Heart left ventricle (tissue), 16 donors: ENCODE results near the gene NPM1. TPM values are rescaled to one million over a fixed set of nuclear protein-coding genes. Genes with fewer than 3 reads are reported as not detected.

Source experiments
- ATAC-seq, 4 donors: fragments of 200-7000 bp; cut with Tn5 transposase; one replicate each; pipeline ENCODE4 v1.9.1; 2020 to 2022; ENCODE audit warnings: moderate library complexity in 4 of 4, mild to moderate bottlenecking in 3 of 4, moderate number of reproducible peaks in 1 of 4
- DNase-seq, 5 donors: peaks; one replicate each; pipeline ENCODE4 v3.0.0-alpha.2; 2020
- H3K27ac ChIP-seq, 12 donors: fragments of 200-600 bp; sonication (generic) in 4 of 12; one replicate each; pipeline versions ENCODE4 v1.5.0 to v1.8.0; 2016 to 2022; ENCODE audit warnings: mild to moderate bottlenecking in 2 of 12
- H3K27me3 ChIP-seq, 9 donors: fragments of 200-600 bp; sonication (generic) in 2 of 9; one replicate each; pipeline versions ENCODE4 v1.5.1 to v1.8.0; 2016 to 2022; ENCODE audit warnings: mild to moderate bottlenecking in 3 of 9
- H3K36me3 ChIP-seq, 9 donors: fragments of 200-600 bp; sonication (generic) in 2 of 9; one replicate each; pipeline versions ENCODE4 v1.5.0 to v1.8.0; 2018 to 2022; ENCODE audit warnings: mild to moderate bottlenecking in 2 of 9
- H3K4me1 ChIP-seq, 12 donors: fragments of 200-600 bp; sonication (generic) in 4 of 12; one replicate each; pipeline versions ENCODE4 v1.5.0 to v1.8.0; 2016 to 2022; ENCODE audit warnings: mild to moderate bottlenecking in 3 of 12
- H3K4me3 ChIP-seq, 12 donors: fragments of 200-600 bp; sonication (generic) in 4 of 12; one replicate each; pipeline versions ENCODE4 v1.5.0 to v1.8.0; 2017 to 2022; ENCODE audit warnings: mild to moderate bottlenecking in 9 of 12, moderate library complexity in 4 of 12
- H3K9me3 ChIP-seq, 12 donors: fragments of 200-600 bp; sonication (generic) in 4 of 12; one replicate each; pipeline versions ENCODE4 v1.5.0 to v1.8.0; 2016 to 2022; ENCODE audit warnings: mild to moderate bottlenecking in 1 of 12
- POLR2A ChIP-seq, 2 donors: fragments of 450-650 bp; IDR thresholded peaks; one replicate each; pipeline ENCODE4 v1.6.1; 2017; ENCODE audit warnings: antibody characterized with exemption in 2 of 2, mild to moderate bottlenecking in 2 of 2, moderate library complexity in 2 of 2
- WGBS, 4 donors: extraction: QIAGEN DNeasy Blood & Tissue Kit in 2 of 4; methylation state at CpG; one replicate each; pipeline versions ENCODE4 v1.1.5 to v1.1.7; 2013 to 2018; 5-methylcytosine and 5-hydroxymethylcytosine counted together
- intact Hi-C, 10 donors: fragments of 100-400 bp; cut with DNase I; formaldehyde crosslinking; loops; one replicate each; pipeline versions ENCODE4 v1.11.1 to v1.14.2; 2022
- polyA plus RNA-seq, 2 donors: library from polyadenylated mRNA; stranded (reverse); fragments of 200-250 nt; gene quantifications; one replicate each; pipeline ENCODE4 v1.2.3, GENCODE V29; 2013
- total RNA-seq, 9 donors: library from RNA; depleted of rRNA in 2 of 9; stranded (reverse); fragments of >200 nt in 2 of 9; fragmentation: NEBNext Ultra II Directional in 3 of 9; extraction: Animal tissue kit (Norgen Biotek cat#: 25700) in 3 of 9; gene quantifications; one replicate each; pipeline versions ENCODE4 v1.1.0 to v1.2.4, GENCODE V29; 2016 to 2023
- TF ChIP-seq, protein P1 (sequence below), 12 donors: fragments of 200-600 bp; sonication (generic) in 4 of 12; IDR thresholded peaks; one replicate each; pipeline versions ENCODE4 v1.5.0 to v1.8.0; 2018 to 2022; ENCODE audit warnings: antibody characterized with exemption in 12 of 12, mild to moderate bottlenecking in 5 of 12
- donor health status: ischemic (EF 13 %, LVEDD 7.1; RV severe dilation, severe dysfunction).
- donor health status: healthy with polysubstance abuse.
- donor health status: DM: no; HTN: yes; CAD: no.
- donor health status: DM: no; HTN: no; CAD: no.
- donor health status: ischemic (EF 25% LVEDD 6.9; RV normal size, moderate dysfunction).
- donor health status: ischemic (EF 25% LVEDD 5.7; RV mildly dilated, moderate dysfunction).
- donor health status: healthy.
- donor health status: DM: yes; HTN: yes; CAD: no.
- donor health status: ischemic (EF 35%, LVEDD 5.7; RV mildly dilated, moderate dysfunction).
- donor health status: nonischemic (EF 11% LVEDD 7.7; RV severe dilation, severe dysfunction).
- donor health status: DM: yes; HTN: yes; CAD: no.
- donor health status: PGD.
- donor health status: ischemic (EF 29% LVEDD 5.4; RV normal size, mild dysfunction).
- donor health status: nonischemic (EF 23%, LVEDD 6.1; RV moderate dilation, normal function).

NPM1 gene
- total and polyA plus RNA-seq, 11 donors: 240 to 1,458 (median 442) TPM

DNA sequence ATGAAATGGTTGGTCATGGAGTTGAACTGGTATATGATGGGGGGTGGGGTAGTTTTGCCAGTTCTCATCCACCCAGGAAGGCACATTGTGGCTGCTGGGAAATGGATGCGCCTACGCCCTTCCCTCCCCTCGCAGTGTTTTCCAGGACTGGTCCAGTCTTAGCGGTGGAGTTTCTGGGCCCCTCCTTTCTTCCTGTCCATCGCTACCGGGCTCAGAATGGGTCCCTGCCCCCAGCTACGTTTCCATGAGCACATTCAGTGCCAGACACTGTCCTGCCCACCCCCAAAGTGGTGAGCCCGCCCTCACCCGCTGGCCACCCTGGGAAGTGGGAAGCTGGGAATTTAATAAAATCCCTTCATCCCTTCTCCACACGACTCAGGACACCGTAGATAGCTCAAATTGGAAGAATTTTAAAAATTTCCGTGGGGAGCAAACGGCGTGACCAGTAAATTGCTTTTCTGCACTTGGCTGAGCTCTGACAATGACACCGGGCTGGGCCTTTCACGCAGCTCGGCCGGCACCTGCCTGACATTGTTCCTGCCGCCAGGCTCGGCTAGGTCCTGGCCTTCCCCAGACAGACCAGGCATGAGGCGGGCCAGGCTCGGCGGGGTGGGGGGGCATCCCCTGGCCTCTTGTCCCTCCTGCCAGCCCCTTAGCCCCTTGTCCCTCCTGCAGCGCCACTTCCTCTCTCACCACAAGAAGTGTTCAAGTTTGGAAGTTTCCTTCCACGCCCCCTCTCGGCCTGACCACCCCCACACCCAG, 35.4 kb downstream of the NPM1 start:
- intact Hi-C loops: loop anchor here in 9 of 10 donors (5.0 to 10.0 kb wide), 11 partner anchors 59 to 622 kb away; no protein-coding TSS in a partner anchor
- DNase-seq (peak in 4 of 5 donors; percentile 29 to 61 (median 53)), ATAC-seq (peak in 1 of 4 donors; percentile 8)
- peak overlapping the region in 10 of 12 donors; percentile 40 to 93 (median 84) for H3K27ac ChIP-seq
- H3K27me3 ChIP-seq: peaks cover 0 to 29% (median 0%) of the 10 kb centered on the region in 9 donors
- WGBS, 4 donors: 60 to 73% (median 69%) methylated on average over 25 to 26 of the region's 26 CpGs
- H3K9me3 ChIP-seq: no peaks in the 10 kb centered on the region
- TF ChIP-seq, protein P1, sequence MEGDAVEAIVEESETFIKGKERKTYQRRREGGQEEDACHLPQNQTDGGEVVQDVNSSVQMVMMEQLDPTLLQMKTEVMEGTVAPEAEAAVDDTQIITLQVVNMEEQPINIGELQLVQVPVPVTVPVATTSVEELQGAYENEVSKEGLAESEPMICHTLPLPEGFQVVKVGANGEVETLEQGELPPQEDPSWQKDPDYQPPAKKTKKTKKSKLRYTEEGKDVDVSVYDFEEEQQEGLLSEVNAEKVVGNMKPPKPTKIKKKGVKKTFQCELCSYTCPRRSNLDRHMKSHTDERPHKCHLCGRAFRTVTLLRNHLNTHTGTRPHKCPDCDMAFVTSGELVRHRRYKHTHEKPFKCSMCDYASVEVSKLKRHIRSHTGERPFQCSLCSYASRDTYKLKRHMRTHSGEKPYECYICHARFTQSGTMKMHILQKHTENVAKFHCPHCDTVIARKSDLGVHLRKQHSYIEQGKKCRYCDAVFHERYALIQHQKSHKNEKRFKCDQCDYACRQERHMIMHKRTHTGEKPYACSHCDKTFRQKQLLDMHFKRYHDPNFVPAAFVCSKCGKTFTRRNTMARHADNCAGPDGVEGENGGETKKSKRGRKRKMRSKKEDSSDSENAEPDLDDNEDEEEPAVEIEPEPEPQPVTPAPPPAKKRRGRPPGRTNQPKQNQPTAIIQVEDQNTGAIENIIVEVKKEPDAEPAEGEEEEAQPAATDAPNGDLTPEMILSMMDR (IDR thresholded peaks at IDR 0.05): no peak
- no peak for TF ChIP-seq POLR2A (IDR thresholded peaks at IDR 0.05)
- H3K4me3 ChIP-seq: peak overlapping the region in 1 of 12 donors; percentile 14
- H3K4me1 ChIP-seq: peaks cover 5 to 70% (median 27%) of the 10 kb centered on the region in 12 donors
- no peaks in the 10 kb centered on the region for H3K36me3 ChIP-seq

DNA sequence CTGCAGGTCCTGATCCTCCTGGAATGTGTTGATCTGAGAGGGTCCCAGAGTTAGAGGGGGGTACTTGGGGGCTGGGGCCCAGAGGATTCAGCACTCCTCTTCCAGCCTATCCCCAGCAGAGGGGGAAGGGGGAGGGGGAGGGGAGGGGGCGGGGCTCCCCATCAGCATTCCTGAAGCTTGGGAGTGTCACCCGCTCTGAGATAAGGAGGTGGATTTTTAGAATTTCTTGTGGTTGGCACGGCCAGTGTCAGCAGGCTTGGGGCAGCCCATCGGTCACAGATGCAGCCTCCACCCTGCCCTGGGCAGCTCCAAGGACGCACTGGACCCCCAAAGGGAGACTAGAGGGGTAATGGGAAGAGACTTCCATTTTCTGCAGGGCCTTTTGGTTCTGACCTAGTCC, 37.1 kb downstream of the NPM1 start:
- Histone ChIP-seq H3K27me3 (peaks cover 0 to 18% (median 0%) of the 10 kb centered on the region in 9 donors), H3K27ac (peak overlapping the region in 1 of 12 donors; percentile 13), H3K4me3 (no peak overlapping the region), H3K4me1 (peaks cover 5 to 67% (median 23%) of the 10 kb centered on the region in 12 donors), H3K36me3 (no peaks in the 10 kb centered on the region), H3K9me3 (no peaks in the 10 kb centered on the region)
- peak in 2 of 5 donors; percentile 9 to 40 for DNase-seq
- intact Hi-C loops: loop anchor here in 9 of 10 donors (5.0 to 10.0 kb wide), 11 partner anchors 58 to 620 kb away; no protein-coding TSS in a partner anchor
- no peak for ATAC-seq
- WGBS, 4 donors: 44 to 83% (median 63%) methylated on average over 1 to 5 of the region's 5 CpGs
- TF ChIP-seq, protein P1 (IDR thresholded peaks at IDR 0.05): no peak
- TF ChIP-seq POLR2A (IDR thresholded peaks at IDR 0.05): no peak

DNA sequence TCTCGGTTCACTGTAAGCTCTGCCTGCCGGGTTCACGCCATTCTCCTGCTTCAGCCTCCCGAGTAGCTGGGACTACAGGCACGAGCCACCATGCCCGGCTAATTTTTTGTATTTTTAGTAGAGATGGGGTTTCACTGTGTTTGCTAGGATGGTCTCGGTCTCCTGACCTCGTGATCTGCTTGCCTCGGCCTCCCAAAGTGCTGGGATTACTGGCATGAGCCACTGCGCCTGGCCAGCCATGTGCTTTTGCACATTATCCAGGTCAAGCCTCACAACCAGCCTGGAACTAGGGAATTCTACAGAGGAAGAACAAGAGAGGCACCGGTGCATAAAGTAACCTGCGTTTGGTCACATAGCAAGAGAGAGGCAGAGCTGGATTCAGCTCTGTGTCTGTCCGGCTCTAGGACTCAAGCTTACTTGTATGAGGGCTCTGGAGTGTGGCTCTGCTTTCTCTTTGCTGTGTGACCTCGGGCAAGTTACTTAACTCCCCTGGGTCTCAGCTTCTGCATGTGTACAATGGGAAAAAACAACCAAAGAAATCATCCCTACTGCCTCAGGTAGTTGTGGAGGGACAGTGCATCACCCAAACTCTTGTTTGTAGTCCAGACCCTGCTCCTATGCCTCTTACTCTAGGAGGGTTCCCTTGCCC, 38.1 kb downstream of the NPM1 start:
- H3K4me1 ChIP-seq: peaks cover 4 to 62% (median 17%) of the 10 kb centered on the region in 12 donors
- peak overlapping the region in 2 of 12 donors; percentile 29 to 48 for H3K27ac ChIP-seq
- ATAC-seq (no peak), DNase-seq (peak in 1 of 5 donors; percentile 7)
- WGBS, 4 donors: 68 to 87% (median 75%) methylated on average over 14 of the region's 14 CpGs
- no peaks in the 10 kb centered on the region for H3K9me3 ChIP-seq
- H3K4me3 ChIP-seq: no peak overlapping the region
- H3K36me3 ChIP-seq: no peaks in the 10 kb centered on the region
- H3K27me3 ChIP-seq: peaks cover 0 to 8% (median 0%) of the 10 kb centered on the region in 9 donors
- no peak for TF ChIP-seq POLR2A (IDR thresholded peaks at IDR 0.05)
- TF ChIP-seq, protein P1 (IDR thresholded peaks at IDR 0.05): no peak
- intact Hi-C loops: loop anchor here in 7 of 10 donors (10.0 kb wide), 6 partner anchors 59 to 619 kb away; no protein-coding TSS in a partner anchor

DNA sequence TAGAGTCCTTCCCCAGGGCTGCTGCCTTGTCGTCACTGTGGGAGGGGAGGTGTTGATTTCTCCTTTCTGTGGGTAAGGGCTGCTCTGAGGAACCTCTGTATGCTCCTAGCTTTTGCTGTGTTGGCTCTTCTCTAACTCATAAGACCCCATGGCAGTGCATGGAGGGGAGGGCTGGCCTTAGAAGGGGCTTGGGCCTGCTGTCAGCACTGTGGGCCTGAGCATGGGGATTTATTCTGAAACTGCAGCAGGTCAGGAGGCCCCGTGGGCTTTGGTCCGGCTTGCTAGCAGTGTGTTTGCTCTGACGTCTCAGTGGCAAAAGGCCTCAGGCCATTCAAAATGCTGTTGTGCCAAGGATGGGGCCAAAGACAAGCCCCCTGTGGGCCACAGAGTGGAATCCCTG, 38.6 kb downstream of the NPM1 start:
- TF ChIP-seq, protein P1 (IDR thresholded peaks at IDR 0.05): no peak
- TF ChIP-seq POLR2A (IDR thresholded peaks at IDR 0.05): no peak
- H3K9me3 ChIP-seq: no peaks in the 10 kb centered on the region
- H3K4me3 ChIP-seq: no peak overlapping the region
- intact Hi-C loops: loop anchor here in 7 of 10 donors (10.0 kb wide), 6 partner anchors 59 to 619 kb away; no protein-coding TSS in a partner anchor
- peak overlapping the region in 2 of 12 donors; percentile 29 to 50 for H3K27ac ChIP-seq
- WGBS, 4 donors: 66 to 90% (median 72%) methylated on average over 4 of the region's 4 CpGs
- ATAC-seq (no peak), DNase-seq (peak in 1 of 5 donors; percentile 13)
- peaks cover 0 to 4% (median 0%) of the 10 kb centered on the region in 9 donors for H3K27me3 ChIP-seq
- no peaks in the 10 kb centered on the region for H3K36me3 ChIP-seq
- peaks cover 1 to 56% (median 14%) of the 10 kb centered on the region in 12 donors for H3K4me1 ChIP-seq
